B cell (primary cell): ENCODE data around the gene SFMBT2. TPM values are rescaled to one million over a fixed set of nuclear protein-coding genes. Genes with fewer than 3 reads are reported as not detected.

ENCODE experiments used
- ATAC-seq: fragments of 200-7000 bp; cut with Tn5 transposase; one replicate; pipeline ENCODE4 v1.10.0; 2021; ENCODE audit warnings: low read depth, mild to moderate bottlenecking, moderate number of reproducible peaks, moderate library complexity
- CTCF ChIA-PET: fragments of 350-600 bp; sonication (Branson Sonifier 250); formaldehyde crosslinking; loops from one replicate; lab custom pipeline; 2021; ENCODE audit warnings: antibody characterized with exemption, inconsistent platforms; lab: Charles Lee
- POLR2A ChIA-PET: fragments of 350-600 bp; sonication (Branson Sonifier 250); formaldehyde crosslinking; loops from one replicate; lab custom pipeline; 2021; ENCODE audit warnings: antibody characterized with exemption; lab: Charles Lee
- DNase-seq: peaks from one replicate; pipeline ENCODE4 v3.0.0; 2013
- H2AFZ ChIP-seq: 2 replicates; pipeline ENCODE4 v1.6.1; 2012; ENCODE audit warnings: mild to moderate bottlenecking, low read depth, low read length; ENCODE audit not compliant: insufficient read depth, poor library complexity, severe bottlenecking
- H3K27ac ChIP-seq, 2 donors: 1 replicate in 1 of 2; 2 replicates in 1 of 2; pipeline ENCODE4 v1.5.1; 2012 to 2013; ENCODE audit warnings: low read length in 2 of 2, mild to moderate bottlenecking in 2 of 2, moderate library complexity in 1 of 2
- H3K27me3 ChIP-seq, 4 experiments: fragments of 200-600 bp in 1 of 4; sonication (generic) in 1 of 4; replicated peaks in 1 of 4; 1 replicate in 2 of 4; 2 replicates in 2 of 4; pipeline versions ENCODE4 v1.6.1 to v1.7.0; 2013 to 2016; ENCODE audit warnings: low read length in 3 of 4, mild to moderate bottlenecking in 2 of 4, mixed read lengths in 1 of 4, moderate library complexity in 1 of 4; ENCODE audit not compliant: insufficient read depth in 4 of 4, control insufficient read depth in 3 of 4; ENCODE audit errors: control extremely low read depth in 1 of 4
- H3K36me3 ChIP-seq, 2 experiments: replicated peaks in 1 of 2; 1 replicate in 1 of 2; 2 replicates in 1 of 2; pipeline versions ENCODE4 v1.6.1 to v1.7.1; 2013; ENCODE audit warnings: low read length in 1 of 2; ENCODE audit not compliant: insufficient read depth in 2 of 2, control insufficient read depth in 1 of 2; ENCODE audit errors: control extremely low read depth in 1 of 2, extremely low read depth in 1 of 2
- H3K4me1 ChIP-seq, 2 donors: fragments of 200-600 bp in 1 of 2; sonication (generic) in 1 of 2; 1 replicate in 1 of 2; 2 replicates in 1 of 2; pipeline versions ENCODE4 v1.5.1 to v1.6.1; 2013 to 2017; ENCODE audit warnings: low read length in 2 of 2; ENCODE audit not compliant: control insufficient read depth in 2 of 2, insufficient read depth in 2 of 2
- H3K4me2 ChIP-seq: replicated peaks from 2 replicates; pipeline ENCODE3; 2012; ENCODE audit warnings: mild to moderate bottlenecking, low read depth, low read length; ENCODE audit not compliant: poor library complexity, severe bottlenecking
- H3K4me3 ChIP-seq, 5 experiments: fragments of 200-600 bp in 1 of 5; sonication (generic) in 1 of 5; 1 replicate in 3 of 5; 2 replicates in 2 of 5; pipeline versions ENCODE4 v1.5.1 to v1.7.0; 2011 to 2016; ENCODE audit warnings: low read length in 4 of 5, mild to moderate bottlenecking in 4 of 5, low read depth in 2 of 5, control low read depth in 1 of 5, moderate library complexity in 1 of 5; ENCODE audit not compliant: insufficient read depth in 1 of 5; ENCODE audit errors: control extremely low read depth in 1 of 5, extremely low read depth in 1 of 5
- H3K79me2 ChIP-seq: fragments of 200-600 bp; sonication (generic); one replicate; pipeline ENCODE4 v1.6.0; 2016; ENCODE audit warnings: low read length; ENCODE audit not compliant: control insufficient read depth, insufficient read depth
- H3K9ac ChIP-seq: fragments of 200-600 bp; sonication (generic); 2 replicates; pipeline ENCODE4 v1.6.1; 2017; ENCODE audit warnings: mild to moderate bottlenecking, low read length, moderate library complexity
- H3K9me3 ChIP-seq, 3 donors: one replicate each; pipeline versions ENCODE4 v1.6.1 to v1.7.1; 2013; ENCODE audit warnings: low read length in 2 of 3; ENCODE audit not compliant: control insufficient read depth in 2 of 3, insufficient read depth in 1 of 3; ENCODE audit errors: control extremely low read depth in 1 of 3
- H4K20me1 ChIP-seq: 2 replicates; pipeline ENCODE4 v1.6.0; 2012; ENCODE audit warnings: mild to moderate bottlenecking, low read length; ENCODE audit not compliant: insufficient read depth, control insufficient read depth, poor library complexity, severe bottlenecking
- H3K27ac Mint-ChIP-seq: one replicate; pipeline ENCODE4 v1.8.0; 2021; ENCODE audit warnings: mixed read lengths
- H3K27me3 Mint-ChIP-seq: one replicate; pipeline ENCODE4 v1.8.0; 2021; ENCODE audit warnings: mixed read lengths
- H3K4me1 Mint-ChIP-seq: one replicate; pipeline ENCODE4 v1.8.0; 2021; ENCODE audit warnings: mixed read lengths
- H3K4me3 Mint-ChIP-seq: one replicate; pipeline ENCODE4 v1.8.0; 2021; ENCODE audit warnings: mixed read lengths
- H3K9me3 Mint-ChIP-seq: one replicate; pipeline ENCODE4 v1.8.0; 2022; ENCODE audit warnings: mixed read lengths; ENCODE audit not compliant: insufficient read depth
- CTCF ChIP-seq: fragments of 200-600 bp; IDR thresholded peaks from one replicate; pipeline ENCODE4 v1.8.0; 2022; ENCODE audit warnings: antibody characterized with exemption, mild to moderate bottlenecking
- EZH2 ChIP-seq: IDR thresholded peaks from 2 replicates; pipeline ENCODE4 v1.6.1; 2012; ENCODE audit warnings: borderline replicate concordance, low read depth, mild to moderate bottlenecking, moderate library complexity, low read length; ENCODE audit not compliant: insufficient read depth, poor library complexity, severe bottlenecking
- WGBS: methylation state at CpG from one replicate; pipeline ENCODE4 v1.1.5; 2013; ENCODE audit warnings: missing lambda C conversion rate; ENCODE audit not compliant: insufficient coverage; 5-methylcytosine and 5-hydroxymethylcytosine counted together
- intact Hi-C: fragments of 100-400 bp; cut with micrococcal nuclease; formaldehyde crosslinking; loops from one replicate; pipeline ENCODE4 v1.10.0; 2022
- polyA plus RNA-seq: library from polyadenylated mRNA; depleted of rRNA; stranded (reverse); fragments of >200 nt; gene quantifications from 2 replicates; pipeline ENCODE4 v1.2.3, GENCODE V29; 2012
- total RNA-seq, 2 donors: library from RNA; stranded (reverse); fragments of 120-200 nt in 1 of 2; gene quantifications; 1 replicate in 1 of 2; 2 replicates in 1 of 2; pipeline versions ENCODE4 v1.2.3 to v1.2.4, GENCODE V29; 2013 to 2022

SFMBT2 gene
- total and polyA plus RNA-seq, 2 donors (not counting 1 experiment from before 2014, with no cell fraction given), result 2.3 to 24.0 TPM

DNA sequence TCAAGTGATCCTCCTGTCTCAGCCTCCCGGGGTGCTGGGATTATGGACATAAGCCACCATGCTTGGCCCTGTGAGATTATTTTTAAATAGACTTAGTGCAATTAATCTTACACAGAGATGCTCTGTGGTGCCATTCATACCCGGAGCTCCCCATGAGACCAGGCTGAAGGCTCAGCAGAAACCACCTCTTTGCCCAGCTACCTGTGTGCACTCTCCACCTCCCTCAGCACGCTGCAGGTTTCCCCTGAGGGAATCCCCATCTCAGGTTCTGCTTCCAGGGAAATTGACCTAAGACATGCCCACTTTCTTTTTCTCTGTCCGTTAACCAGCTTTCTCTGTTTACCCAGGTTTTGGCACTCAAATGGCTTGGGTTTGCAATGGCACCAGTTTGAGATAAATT lies 260.5 kb downstream of the SFMBT2 start:
- ChIA-PET CTCF (no interaction called here), POLR2A (no interaction called here)
- Histone ChIP-seq H3K79me2 (no peaks in the 10 kb centered on the region), H3K4me1 (no peaks in the 10 kb centered on the region), H3K4me3 (no peak overlapping the region), H4K20me1 (no peaks in the 10 kb centered on the region), H3K4me2 (no peak overlapping the region), H3K9me3 (no peaks in the 10 kb centered on the region), H3K27me3 (peaks cover 0 to 5% (median 1%) of the 10 kb centered on the region in 4 experiments), H3K36me3 (no peaks in the 10 kb centered on the region), H3K27ac (no peak overlapping the region), H3K9ac (no peak overlapping the region), H2AFZ (no peak overlapping the region)
- Mint-ChIP-seq H3K27ac (no peak overlapping the region), H3K4me3 (no peak overlapping the region), H3K4me1 (no peaks in the 10 kb centered on the region), H3K9me3 (no peaks in the 10 kb centered on the region), H3K27me3 (peaks cover 21% of the 10 kb centered on the region)
- 87% methylated on average over 3 of the region's 4 CpGs for WGBS
- ATAC-seq (no peak), DNase-seq (no peak)
- TF ChIP-seq EZH2 (no peak), CTCF (no peak)
- intact Hi-C loops, result no loop called here

DNA sequence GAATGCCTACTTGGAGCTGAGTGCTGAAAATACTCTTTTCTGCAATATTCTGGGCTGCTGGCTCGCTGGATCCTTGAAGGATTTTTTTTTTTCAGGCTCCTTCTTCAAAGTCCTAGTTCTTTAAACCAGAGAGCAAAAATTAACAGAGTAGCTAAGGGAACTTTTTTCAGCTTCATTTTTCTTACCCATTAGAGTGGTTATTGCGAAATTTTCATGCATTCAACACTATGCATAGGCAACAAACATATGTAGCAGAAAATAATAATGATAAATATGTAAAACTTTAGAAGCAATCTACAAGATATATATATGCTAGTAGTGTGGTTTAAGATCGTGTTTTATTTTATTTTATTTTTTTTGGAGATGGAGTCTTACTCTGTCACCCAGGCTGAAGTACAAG lies 264.6 kb downstream of the SFMBT2 start:
- Histone ChIP-seq H3K27me3 (peaks cover 0 to 5% (median 0%) of the 10 kb centered on the region in 4 experiments), H3K4me2 (no peak overlapping the region), H3K4me3 (no peak overlapping the region), H2AFZ (no peak overlapping the region), H3K4me1 (no peaks in the 10 kb centered on the region), H3K9ac (no peak overlapping the region), H4K20me1 (no peaks in the 10 kb centered on the region), H3K79me2 (no peaks in the 10 kb centered on the region), H3K27ac (no peak overlapping the region), H3K36me3 (no peaks in the 10 kb centered on the region), H3K9me3 (no peaks in the 10 kb centered on the region)
- H3K27ac Mint-ChIP-seq, result no peak overlapping the region
- POLR2A ChIA-PET, result no interaction called here
- H3K9me3 Mint-ChIP-seq, result no peaks in the 10 kb centered on the region
- ATAC-seq, result no peak
- CTCF ChIA-PET, result no interaction called here
- peaks cover 23% of the 10 kb centered on the region for H3K27me3 Mint-ChIP-seq
- WGBS, result 71% methylated on average over 1 of the region's 3 CpGs
- no peak for TF ChIP-seq EZH2
- no peak for TF ChIP-seq CTCF
- H3K4me1 Mint-ChIP-seq, result no peaks in the 10 kb centered on the region
- no peak overlapping the region for H3K4me3 Mint-ChIP-seq
- intact Hi-C loops, result no loop called here
- DNase-seq, result no peak
